ENCODE results near the gene PKDCC.

The PKDCC gene

GRCh38 chr2:42021464-42021863 lies 26.4 kb upstream of the PKDCC start:
- H3K27ac ChIP-seq = no peak overlapping the region
- TF ChIP-seq CTCF (IDR thresholded peaks at IDR 0.05) (no peak), ZFX (IDR thresholded peaks at IDR 0.05; ENCODE audit: borderline replicate concordance) (no peak)

DNA sequence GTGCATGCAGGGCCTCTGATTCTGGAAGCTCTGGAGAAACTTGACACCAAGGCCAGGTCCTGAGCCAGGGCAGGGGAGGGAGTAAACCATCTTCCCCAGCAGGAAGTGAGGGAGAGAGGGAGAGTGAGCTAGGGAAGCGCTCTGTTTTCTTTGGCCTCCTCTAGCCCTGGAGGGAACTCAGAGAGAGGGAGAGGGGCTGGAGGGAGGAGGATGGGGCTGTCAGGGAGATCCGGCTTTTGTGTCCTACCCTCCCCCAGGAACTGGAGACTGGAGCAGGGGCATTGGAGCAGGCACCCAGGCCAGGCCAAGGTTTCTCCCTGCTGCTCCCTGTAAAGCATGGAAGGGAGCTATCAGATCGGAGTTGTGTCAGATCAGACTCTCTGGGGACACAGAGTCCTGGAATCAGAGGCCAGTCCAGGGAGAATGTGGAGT lies 22.7 kb upstream of the PKDCC start:
- no peak overlapping the region for H3K27ac ChIP-seq

DNA sequence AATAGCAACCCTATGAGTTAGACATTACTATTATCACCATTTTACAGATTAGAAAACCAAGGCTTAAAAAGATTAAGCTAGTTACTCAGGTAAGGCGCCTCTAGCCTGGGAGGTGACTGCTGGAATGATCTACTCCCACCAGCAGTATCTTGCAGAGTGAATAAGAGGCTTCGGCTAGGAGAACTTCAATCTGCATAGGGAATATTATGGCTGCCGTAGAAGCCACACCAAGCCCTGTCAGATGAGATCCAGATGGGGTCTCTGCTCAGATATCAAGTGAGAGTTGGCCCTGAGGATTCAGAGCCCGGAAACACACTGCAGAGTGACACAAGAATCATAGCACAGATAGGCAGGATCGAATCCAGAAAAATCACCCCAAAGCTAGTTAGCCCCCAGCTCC lies 21.5 kb upstream of the PKDCC start:
- TF ChIP-seq ZFX (IDR thresholded peaks at IDR 0.05; ENCODE audit: borderline replicate concordance) (no peak), CTCF (IDR thresholded peaks at IDR 0.05) (no peak)
- H3K27ac ChIP-seq = no peak overlapping the region

More for the DNA sequence above, 22.7 kb upstream of the PKDCC start:
- no peak for TF ChIP-seq CTCF (IDR thresholded peaks at IDR 0.05)
- TF ChIP-seq ZFX (IDR thresholded peaks at IDR 0.05; ENCODE audit: borderline replicate concordance) = no peak

DNA sequence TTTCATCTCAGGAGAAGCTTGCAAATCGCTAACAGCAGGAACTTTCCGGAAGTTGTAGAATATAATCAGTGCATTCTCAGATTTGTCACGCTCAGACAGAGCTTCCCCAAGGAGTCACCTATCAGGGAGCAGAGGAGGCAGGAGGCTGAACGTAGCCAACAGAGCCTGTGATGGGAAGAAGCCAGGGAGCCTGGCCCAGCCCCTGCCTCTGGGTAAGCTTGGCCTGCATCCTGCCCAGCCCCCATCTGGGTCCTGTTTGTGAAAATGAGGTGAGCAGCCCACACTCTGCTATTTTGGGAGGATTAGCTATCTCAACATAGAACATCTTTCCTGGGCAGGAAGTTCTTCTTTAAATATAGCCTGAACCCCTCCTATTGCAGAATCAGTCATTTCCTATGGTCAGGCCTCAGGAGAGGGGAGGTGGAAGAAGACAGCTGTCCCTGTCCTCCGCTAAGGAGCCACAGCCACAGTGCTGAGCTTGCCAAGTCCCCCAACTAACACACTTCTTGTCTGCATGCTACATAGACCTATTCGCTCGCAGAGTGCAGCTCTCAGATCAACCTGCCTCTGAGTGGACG lies 19.2 kb upstream of the PKDCC start:
- no peak overlapping the region for H3K27ac ChIP-seq
- no peak for TF ChIP-seq ZFX (IDR thresholded peaks at IDR 0.05; ENCODE audit: borderline replicate concordance)

DNA sequence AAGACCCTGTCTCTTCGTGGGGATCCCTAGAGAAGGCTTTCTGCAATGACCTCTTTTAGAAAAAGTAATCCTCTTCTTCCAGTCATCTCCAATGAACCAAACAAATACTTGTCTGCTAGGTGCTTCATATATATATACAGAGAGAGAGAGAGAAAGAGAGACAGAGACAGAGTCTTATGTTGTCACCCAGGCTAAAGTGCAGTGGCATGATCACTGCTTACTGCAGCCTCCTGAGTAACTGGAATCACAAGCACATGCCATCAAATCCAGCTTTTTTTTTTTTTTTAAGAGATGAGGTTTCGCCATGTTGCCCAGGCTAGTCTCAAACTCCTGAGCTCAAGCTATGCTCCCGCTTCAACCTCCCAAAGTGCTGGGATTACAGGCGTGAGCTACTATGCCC lies 18.6 kb upstream of the PKDCC start:
- TF ChIP-seq CTCF (IDR thresholded peaks at IDR 0.05) = no peak
- no peak for TF ChIP-seq ZFX (IDR thresholded peaks at IDR 0.05; ENCODE audit: borderline replicate concordance)
- H3K27ac ChIP-seq = no peak overlapping the region

- TF ChIP-seq CTCF (IDR thresholded peaks at IDR 0.05) = no peak
- TF ChIP-seq ZFX (IDR thresholded peaks at IDR 0.05; ENCODE audit: borderline replicate concordance) = no peak
- no peak overlapping the region for H3K27ac ChIP-seq
These were observed 18.1 kb upstream of the PKDCC start for GRCh38 chr2:42029639-42030199.

GRCh38 chr2:42030200-42030759 lies 17.5 kb upstream of the PKDCC start:
- H3K27ac ChIP-seq = no peak overlapping the region
- TF ChIP-seq ZFX (IDR thresholded peaks at IDR 0.05; ENCODE audit: borderline replicate concordance) = no peak
- no peak for TF ChIP-seq CTCF (IDR thresholded peaks at IDR 0.05)
